Activated CD8-positive, alpha-beta memory T cell treated with anti-CD3 and anti-CD28 coated beads, Interleukin-2, amount 50 U/mL, for 1 hour (primary cell): ENCODE measurements around the gene PGAP6.
"Not testable (repeated sequence)": the region's sequence is repeated elsewhere in the genome, so short reads cannot be mapped to it uniquely, and the experiment has no call there.

Experiments
- DNase-seq: peaks from one replicate; pipeline ENCODE4 v3.0.0-alpha.2; 2020; ENCODE audit errors: extremely low read depth

The PGAP6 gene

DNA sequence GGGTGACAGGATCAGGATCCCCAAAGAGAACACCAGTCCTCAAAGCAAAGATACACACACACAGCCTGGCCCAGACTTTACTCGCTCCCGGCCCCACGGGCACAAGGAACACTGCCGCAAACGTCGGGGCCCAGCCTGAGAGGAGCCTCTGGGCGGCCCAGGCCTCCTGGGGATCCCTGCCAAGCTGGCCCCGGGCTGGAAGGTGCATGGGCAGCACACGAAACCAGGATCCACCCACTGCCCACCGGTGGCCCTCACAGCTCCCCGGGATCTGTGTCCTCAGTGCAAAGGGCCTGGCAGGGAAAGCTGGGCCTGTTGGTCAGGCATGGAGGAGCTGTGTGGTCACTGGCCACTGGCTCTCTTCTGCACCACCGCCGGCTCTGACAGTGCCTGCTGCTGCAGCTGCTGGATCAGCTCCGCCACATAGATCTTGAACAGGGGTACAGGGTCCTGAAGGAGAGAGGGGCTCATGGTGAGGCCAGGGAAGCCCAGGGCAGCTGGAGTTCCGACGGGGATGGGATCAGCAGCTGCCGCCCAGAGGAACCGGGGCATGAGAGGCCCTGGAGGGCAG, 14.4 kb downstream of the PGAP6 start:
- DNase-seq: no peak

DNA sequence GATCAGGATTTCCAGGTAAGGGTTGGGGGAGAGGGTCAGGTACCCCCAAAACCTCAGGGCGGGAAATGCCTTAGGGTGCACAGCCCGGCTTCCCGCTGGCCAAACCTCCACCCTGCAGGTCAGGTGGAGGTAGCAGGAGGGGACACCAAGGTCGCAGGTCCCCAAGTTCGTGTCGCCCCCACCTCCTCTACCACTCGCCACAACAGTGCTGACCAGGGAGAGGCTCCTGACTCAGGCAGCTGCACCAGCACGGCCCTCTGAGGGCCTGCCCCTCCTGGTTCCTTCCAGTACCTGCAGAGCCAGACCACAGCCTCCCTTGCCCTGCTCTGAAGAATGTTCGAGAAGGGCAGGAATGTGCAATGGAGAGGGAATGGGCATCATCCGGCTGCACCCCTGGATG, 15.3 kb downstream of the PGAP6 start:
- DNase-seq: no peak

DNA sequence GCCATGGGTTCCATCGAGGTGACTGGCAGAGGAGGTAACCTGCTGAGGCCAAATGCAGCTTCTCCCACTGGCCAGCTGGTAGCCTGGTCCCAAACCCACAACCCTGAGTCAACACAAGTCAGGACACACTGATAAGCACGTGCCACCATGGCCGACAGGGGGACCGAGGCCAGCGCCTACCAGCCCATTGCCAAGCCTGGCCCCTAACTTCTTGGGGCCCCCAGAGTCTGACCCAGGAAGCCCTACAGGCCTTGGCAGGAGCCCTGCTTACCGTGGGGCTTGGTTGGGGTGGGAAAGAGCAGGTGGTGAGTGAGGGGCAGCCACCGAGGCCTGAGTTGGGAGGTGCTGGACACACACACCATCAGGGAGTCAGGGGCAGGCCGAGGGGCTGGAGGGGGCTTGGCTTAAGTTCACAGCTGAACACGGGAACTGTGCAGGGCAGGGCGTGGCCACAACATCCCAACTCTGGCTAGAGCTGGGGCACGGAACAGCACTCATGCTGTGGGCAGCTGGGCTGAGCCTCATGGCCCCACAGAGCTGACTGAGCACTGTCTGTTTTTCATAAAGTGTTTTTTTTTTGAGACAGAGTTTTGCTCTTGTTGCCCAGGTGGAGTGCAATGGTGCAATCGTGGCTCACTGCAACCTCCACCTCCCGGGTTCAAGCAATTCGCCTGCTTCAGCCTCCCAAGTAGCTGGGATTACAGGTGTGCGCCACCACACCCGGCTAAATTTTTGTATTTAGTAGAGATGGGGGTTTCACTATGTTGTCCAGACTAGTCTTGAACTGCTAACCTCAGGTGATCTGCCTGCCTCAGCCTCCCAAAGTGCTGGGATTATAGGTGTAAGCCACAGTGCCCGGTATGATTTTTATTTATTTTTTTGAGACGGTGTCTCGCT, 16.9 kb downstream of the PGAP6 start:
- no peak for DNase-seq

GRCh38 chr16:363766-364490, 17.9 kb downstream of the PGAP6 start:
- no peak for DNase-seq

DNA sequence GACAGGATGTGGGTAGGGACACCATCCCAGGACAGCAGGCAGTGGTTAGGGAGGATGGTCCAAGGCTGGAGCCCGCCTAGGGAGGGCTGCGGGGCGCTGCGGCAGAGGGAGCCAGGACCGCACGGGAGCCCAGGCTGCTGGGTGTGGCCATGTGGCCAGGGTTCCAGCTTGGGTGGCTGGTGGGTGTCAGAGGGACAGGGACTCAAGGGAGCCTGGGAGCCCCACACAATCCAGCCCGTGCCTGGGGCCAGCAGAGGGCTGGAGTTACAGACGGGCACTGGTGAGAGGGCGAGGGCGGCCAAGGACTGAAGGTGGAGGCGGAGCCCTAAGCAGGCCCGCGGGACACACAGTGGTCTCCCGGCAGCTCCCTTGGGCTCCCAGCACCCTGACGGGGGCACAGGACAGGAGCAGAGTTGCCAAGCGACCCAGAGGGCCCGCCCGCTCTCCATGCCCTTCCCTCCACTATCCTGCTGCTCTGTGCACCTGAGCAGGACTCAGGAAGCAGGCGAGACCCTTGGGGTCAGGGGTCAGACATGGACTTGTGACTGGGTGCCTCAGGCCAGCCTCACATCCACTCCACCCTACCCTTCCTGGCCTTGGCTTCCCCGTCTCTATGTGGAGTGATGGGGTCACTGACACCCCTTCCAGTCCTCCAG, 18.5 kb downstream of the PGAP6 start:
- DNase-seq: no peak

GRCh38 chr16:362702-362999, 19.1 kb downstream of the PGAP6 start:
- DNase-seq: not testable (repeated sequence)

- no peak for DNase-seq
These were observed 19.7 kb downstream of the PGAP6 start for GRCh38 chr16:361872-362701.

- DNase-seq: no peak
These were observed 20.4 kb downstream of the PGAP6 start for GRCh38 chr16:361341-361871.

GRCh38 chr16:360698-361336, 21.0 kb downstream of the PGAP6 start:
- DNase-seq: no peak

- DNase-seq: no peak
These were observed 21.7 kb downstream of the PGAP6 start for GRCh38 chr16:359871-360697.

GRCh38 chr16:359067-359763, 22.6 kb downstream of the PGAP6 start:
- DNase-seq: no peak

- DNase-seq: no peak
These were observed 25.0 kb downstream of the PGAP6 start for GRCh38 chr16:356741-357140.

DNA sequence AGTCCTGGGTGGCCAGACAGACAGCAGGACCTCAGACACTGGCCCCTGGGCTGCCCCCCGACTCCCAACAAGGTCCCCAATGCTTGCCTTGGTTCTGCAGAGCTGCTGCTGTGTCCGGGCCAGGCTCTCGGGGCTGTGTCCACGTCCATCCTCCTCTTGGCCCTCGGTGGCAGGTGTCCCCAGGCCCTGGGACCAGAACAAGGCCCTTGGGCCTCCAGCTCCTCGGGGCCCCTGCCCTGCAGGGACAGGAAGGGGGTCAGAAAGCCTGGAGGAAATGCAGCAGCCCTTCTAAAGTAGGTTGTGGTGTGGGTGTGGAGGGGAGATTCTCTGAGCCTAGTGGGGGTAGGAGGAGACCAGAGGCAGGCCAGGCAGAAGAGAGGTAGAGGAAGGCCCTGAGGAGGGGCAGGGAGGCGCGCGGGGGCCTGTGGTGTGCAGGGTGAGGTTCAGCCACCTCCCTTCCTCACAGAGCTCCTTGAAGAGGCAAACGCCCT, 26.8 kb downstream of the PGAP6 start:
- no peak for DNase-seq

GRCh38 chr16:354291-354881, 27.4 kb downstream of the PGAP6 start:
- DNase-seq: no peak

GRCh38 chr16:353404-354290, 28.1 kb downstream of the PGAP6 start:
- no peak for DNase-seq

- peak; percentile 100 for DNase-seq
These were observed 29.0 kb downstream of the PGAP6 start, which contains the start of gene AXIN1 for GRCh38 chr16:352547-353403. AXIN1 (minus strand) TSS chr16:352723; CDS start chr16:347025, 5,698 bp downstream.
